NK-92 treated with Interleukin-12 subunit alpha and Interleukin-12 subunit beta, amount 100 ng/mL, for 24 hours (cell line): Measurements from ENCODE around the gene RBM14.
"Not testable (repeated sequence)": the region's sequence is repeated elsewhere in the genome, so short reads cannot be mapped to it uniquely, and the experiment has no call there.

Source experiments
- DNase-seq: peaks from one replicate; lab custom pipeline; 2025; lab: John Stamatoyannopoulos, UW

RBM14 gene

GRCh38 chr11:66600219-66600618 lies 16.2 kb upstream of the RBM14 start:
- DNase-seq = no peak

GRCh38 chr11:66600631-66601233 lies 15.7 kb upstream of the RBM14 start:
- no peak for DNase-seq

- DNase-seq = no peak
Observed at GRCh38 chr11:66603072-66603471, 13.4 kb upstream of the RBM14 start.

GRCh38 chr11:66604155-66604554 lies 12.3 kb upstream of the RBM14 start:
- DNase-seq = no peak

GRCh38 chr11:66606608-66607007 lies 9.8 kb upstream of the RBM14 start:
- not testable (repeated sequence) for DNase-seq

GRCh38 chr11:66607126-66607834 lies 9.2 kb upstream of the RBM14 start:
- no peak for DNase-seq

- DNase-seq = no peak
Observed at GRCh38 chr11:66609721-66610617, 6.5 kb upstream of the RBM14 start.

- DNase-seq = no peak
Observed at GRCh38 chr11:66612458-66612857, 4.0 kb upstream of the RBM14 start.

- no peak for DNase-seq
Observed at GRCh38 chr11:66614073-66614472, 2.4 kb upstream of the RBM14 start.

GRCh38 chr11:66617155-66617834 lies 865 bp downstream of the RBM14 start:
- DNase-seq = no peak

GRCh38 chr11:66619080-66619554 lies 2.7 kb downstream of the RBM14 start:
- DNase-seq = no peak

- DNase-seq = no peak
Observed at GRCh38 chr11:66624450-66624849, 8.0 kb downstream of the RBM14 start.

GRCh38 chr11:66625041-66625751 lies 8.8 kb downstream of the RBM14 start:
- no peak for DNase-seq

GRCh38 chr11:66625752-66626149 lies 9.3 kb downstream of the RBM14 start:
- DNase-seq = no peak

GRCh38 chr11:66626382-66626781 lies 10.0 kb downstream of the RBM14 start:
- no peak for DNase-seq

- DNase-seq = no peak
Observed at GRCh38 chr11:66626926-66627325, 10.5 kb downstream of the RBM14 start.

- DNase-seq = no peak
Observed at GRCh38 chr11:66628061-66628603, 11.7 kb downstream of the RBM14 start.

GRCh38 chr11:66629356-66629755 lies 12.9 kb downstream of the RBM14 start:
- no peak for DNase-seq

GRCh38 chr11:66631883-66632282 lies 15.5 kb downstream of the RBM14 start:
- no peak for DNase-seq

- DNase-seq = no peak
Observed at GRCh38 chr11:66632952-66633351, 16.5 kb downstream of the RBM14 start.

GRCh38 chr11:66636411-66636810 lies 20.0 kb downstream of the RBM14 start:
- no peak for DNase-seq
